T-helper 1 cell treated with Interleukin-12 subunit alpha and Interleukin-12 subunit beta and Interleukin-4 antibody, amounts not matched to agents 30 μg/mL and 1 μg/mL, for 36 hours (primary cell): ENCODE measurements around the gene TNFAIP3.

ENCODE experiments used
- H3K27ac Mint-ChIP-seq: one replicate; pipeline ENCODE4 v1.8.0; 2021; ENCODE audit warnings: mild to moderate bottlenecking, mixed read lengths
- H3K27me3 Mint-ChIP-seq: one replicate; pipeline ENCODE4 v1.8.0; 2021; ENCODE audit warnings: low read depth, mixed read lengths
- H3K36me3 Mint-ChIP-seq: one replicate; pipeline ENCODE4 v1.8.0; 2021; ENCODE audit warnings: low read depth, mixed read lengths
- H3K4me1 Mint-ChIP-seq: one replicate; pipeline ENCODE4 v1.8.0; 2021; ENCODE audit warnings: low read depth, mixed read lengths
- H3K4me3 Mint-ChIP-seq: one replicate; pipeline ENCODE4 v1.8.0; 2021; ENCODE audit warnings: mild to moderate bottlenecking, moderate library complexity, mixed read lengths
- H3K9me3 Mint-ChIP-seq: one replicate; pipeline ENCODE4 v1.8.0; 2021; ENCODE audit warnings: mixed read lengths

Gene TNFAIP3

DNA sequence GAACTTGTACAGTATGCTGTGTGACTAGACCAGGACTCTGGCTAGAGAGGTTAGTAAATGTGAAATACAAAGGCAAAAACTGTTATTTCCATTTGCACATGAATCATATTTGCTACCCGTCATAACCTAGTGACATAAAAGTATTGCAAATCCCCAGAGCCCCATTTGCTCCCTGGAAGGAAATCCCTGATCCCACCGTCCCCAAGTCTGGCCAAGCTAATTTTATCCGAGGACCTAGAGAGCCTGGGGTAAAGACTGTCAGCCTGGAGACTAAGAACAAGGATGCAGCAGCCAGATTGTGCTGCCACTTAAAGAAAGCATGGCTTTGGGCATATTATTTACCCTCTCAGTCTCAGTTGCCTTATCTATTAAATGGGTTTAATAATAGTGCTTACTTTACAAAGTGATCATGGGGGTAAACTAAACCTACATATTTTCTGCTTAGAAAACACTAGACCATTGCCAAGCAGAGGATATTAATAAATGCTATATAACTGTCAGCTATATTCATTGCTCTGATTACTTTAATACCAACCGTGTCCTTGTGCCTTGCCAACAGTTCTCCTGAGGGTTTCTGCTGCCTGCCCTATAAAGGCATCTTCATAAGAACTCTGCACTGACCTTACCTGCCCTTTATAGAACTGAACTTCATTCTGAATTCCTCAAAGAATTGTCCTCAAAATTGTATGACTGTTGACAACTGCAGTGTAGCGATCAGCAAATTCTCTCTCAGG, 16.9 kb upstream of the TNFAIP3 start:
- no peak overlapping the region for H3K4me3 Mint-ChIP-seq
- no peaks in the 10 kb centered on the region for H3K27me3 Mint-ChIP-seq
- H3K27ac Mint-ChIP-seq: no peak overlapping the region
- peaks cover 4% of the 10 kb centered on the region for H3K36me3 Mint-ChIP-seq
- no peaks in the 10 kb centered on the region for H3K9me3 Mint-ChIP-seq
- peaks cover 4% of the 10 kb centered on the region for H3K4me1 Mint-ChIP-seq

DNA sequence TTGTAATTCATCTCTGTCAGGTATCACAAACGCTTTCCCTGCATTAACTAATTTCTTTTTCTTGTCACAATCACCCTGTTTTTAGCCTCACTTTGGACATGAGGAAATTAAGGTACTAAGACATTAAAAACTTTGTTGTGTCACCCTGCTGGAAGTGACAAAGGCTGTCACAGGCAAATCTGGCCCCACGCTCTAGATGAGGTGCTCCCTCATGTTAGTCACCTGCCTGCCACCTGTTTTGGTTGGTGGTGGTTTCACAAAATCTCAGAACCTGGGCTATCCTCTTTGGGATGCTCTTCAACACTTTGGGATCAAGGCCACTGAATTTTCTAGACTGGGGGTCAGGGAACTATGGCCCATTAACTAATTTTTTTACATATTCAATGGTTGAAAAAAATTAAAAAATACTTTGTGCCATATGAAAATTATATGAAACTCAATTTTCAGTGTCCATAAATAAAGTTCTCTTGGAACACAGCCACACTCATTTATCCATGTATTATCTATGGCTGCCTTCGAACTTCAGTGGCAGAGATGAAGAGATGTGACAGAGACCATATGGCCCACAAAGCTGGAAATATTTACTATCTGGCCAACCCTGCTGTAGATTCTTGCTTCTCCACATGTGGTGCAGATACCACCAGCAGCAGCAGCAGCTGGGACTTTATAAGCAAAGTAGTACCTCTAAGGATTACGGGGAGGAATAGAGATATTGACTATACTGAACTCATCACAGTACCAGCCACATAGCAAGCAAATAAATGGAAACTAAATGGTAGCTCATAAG, 16.1 kb upstream of the TNFAIP3 start:
- no peak overlapping the region for H3K4me3 Mint-ChIP-seq
- no peaks in the 10 kb centered on the region for H3K9me3 Mint-ChIP-seq
- no peak overlapping the region for H3K27ac Mint-ChIP-seq
- no peaks in the 10 kb centered on the region for H3K27me3 Mint-ChIP-seq
- peaks cover 4% of the 10 kb centered on the region for H3K4me1 Mint-ChIP-seq
- H3K36me3 Mint-ChIP-seq: peaks cover 11% of the 10 kb centered on the region

DNA sequence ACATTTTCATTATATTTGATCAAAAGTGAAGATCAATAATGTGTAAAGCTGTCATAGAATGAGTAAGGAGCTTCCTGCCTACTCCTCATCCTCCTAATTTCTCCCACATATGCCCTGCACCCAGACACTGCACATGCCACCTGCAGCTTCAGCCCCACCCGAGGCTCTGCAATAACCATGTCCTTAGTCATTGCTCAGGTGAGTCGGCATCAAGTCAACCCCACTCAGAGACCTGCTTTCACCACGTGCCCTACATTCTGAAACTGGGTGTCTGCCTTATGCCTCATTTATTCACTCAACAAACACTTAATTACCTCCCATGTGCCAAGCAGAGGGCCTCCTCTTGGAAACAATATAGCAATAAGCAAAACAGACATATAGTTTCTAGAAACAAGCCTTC, 15.4 kb upstream of the TNFAIP3 start:
- peaks cover 11% of the 10 kb centered on the region for H3K36me3 Mint-ChIP-seq
- no peak overlapping the region for H3K27ac Mint-ChIP-seq
- H3K9me3 Mint-ChIP-seq: no peaks in the 10 kb centered on the region
- no peak overlapping the region for H3K4me3 Mint-ChIP-seq
- peaks cover 4% of the 10 kb centered on the region for H3K4me1 Mint-ChIP-seq
- H3K27me3 Mint-ChIP-seq: no peaks in the 10 kb centered on the region

DNA sequence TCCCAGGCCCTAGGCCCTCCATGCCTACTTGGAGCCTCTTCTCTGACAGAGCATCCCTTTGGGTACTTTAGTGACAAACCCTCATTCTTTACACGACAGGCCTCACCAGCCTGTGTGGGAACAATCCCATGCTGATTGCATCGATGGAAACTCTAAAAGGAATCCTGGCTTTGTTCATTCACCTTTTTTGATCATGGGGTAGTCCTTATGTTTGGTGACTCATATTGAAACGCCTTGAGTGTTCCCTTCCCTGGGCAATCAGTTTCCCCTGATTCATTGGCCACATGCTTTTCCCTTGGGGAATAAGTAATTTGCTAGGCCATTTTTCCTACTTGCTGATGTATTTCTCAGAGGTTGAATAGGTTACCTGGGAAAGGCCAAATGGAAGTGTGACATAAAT, 14.7 kb upstream of the TNFAIP3 start:
- Mint-ChIP-seq H3K9me3 (no peaks in the 10 kb centered on the region), H3K36me3 (peaks cover 12% of the 10 kb centered on the region), H3K27ac (no peak overlapping the region), H3K4me1 (peaks cover 4% of the 10 kb centered on the region), H3K27me3 (no peaks in the 10 kb centered on the region), H3K4me3 (no peak overlapping the region)

DNA sequence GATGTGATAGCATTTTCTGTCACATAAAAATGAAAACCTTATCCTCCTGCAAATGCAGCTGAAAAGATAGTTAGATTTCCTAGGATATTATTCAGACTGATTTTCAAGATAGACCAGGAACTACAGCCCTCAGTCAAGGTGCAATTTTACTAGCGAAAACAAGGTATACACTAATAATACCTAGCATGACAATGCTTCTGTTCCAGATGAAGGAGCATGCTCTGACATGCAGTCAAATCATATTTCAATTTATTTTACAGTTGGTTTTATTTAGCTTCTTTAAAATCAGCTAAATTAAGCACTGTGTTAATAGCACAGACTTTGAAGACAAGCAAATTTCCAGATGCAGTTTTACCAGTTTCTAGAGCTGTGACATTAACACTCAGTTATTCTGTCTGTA, 14.2 kb upstream of the TNFAIP3 start:
- peaks cover 8% of the 10 kb centered on the region for H3K4me1 Mint-ChIP-seq
- H3K27me3 Mint-ChIP-seq: no peaks in the 10 kb centered on the region

DNA sequence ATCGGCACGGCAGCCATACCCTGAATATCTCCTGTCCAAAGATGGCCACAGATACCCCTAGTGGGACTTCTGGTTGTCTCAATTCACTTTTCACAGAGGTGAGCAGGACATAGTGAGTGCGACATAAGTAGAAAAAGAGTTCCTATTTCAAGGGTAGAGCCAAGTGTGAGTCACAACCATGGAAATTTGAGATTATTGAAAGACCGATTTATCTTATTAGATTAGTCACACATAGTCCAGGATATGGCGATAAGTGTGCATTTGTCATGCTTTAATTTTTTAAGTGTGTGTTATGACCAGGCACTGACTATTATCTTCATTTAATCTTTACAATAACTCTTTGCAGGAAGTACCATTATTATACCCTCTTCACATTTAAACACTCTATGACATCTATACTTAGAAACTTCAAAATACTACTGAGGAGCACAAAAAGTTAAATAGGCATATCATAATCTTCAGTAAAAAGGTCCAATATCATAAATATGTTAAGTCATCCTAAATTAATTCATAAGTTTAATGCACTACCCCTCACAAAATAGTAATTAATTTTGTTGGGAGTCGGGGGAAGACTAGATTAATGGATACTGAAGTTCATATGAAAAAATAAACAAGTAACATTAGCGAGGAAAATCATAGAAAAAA, 13.4 kb upstream of the TNFAIP3 start:
- Mint-ChIP-seq H3K36me3 (peaks cover 20% of the 10 kb centered on the region), H3K4me3 (no peak overlapping the region), H3K27me3 (no peaks in the 10 kb centered on the region), H3K9me3 (no peaks in the 10 kb centered on the region), H3K27ac (no peak overlapping the region), H3K4me1 (peaks cover 8% of the 10 kb centered on the region)

More for the DNA sequence above, 14.2 kb upstream of the TNFAIP3 start:
- H3K9me3 Mint-ChIP-seq: no peaks in the 10 kb centered on the region
- H3K36me3 Mint-ChIP-seq: peaks cover 16% of the 10 kb centered on the region
- no peak overlapping the region for H3K27ac Mint-ChIP-seq
- no peak overlapping the region for H3K4me3 Mint-ChIP-seq

DNA sequence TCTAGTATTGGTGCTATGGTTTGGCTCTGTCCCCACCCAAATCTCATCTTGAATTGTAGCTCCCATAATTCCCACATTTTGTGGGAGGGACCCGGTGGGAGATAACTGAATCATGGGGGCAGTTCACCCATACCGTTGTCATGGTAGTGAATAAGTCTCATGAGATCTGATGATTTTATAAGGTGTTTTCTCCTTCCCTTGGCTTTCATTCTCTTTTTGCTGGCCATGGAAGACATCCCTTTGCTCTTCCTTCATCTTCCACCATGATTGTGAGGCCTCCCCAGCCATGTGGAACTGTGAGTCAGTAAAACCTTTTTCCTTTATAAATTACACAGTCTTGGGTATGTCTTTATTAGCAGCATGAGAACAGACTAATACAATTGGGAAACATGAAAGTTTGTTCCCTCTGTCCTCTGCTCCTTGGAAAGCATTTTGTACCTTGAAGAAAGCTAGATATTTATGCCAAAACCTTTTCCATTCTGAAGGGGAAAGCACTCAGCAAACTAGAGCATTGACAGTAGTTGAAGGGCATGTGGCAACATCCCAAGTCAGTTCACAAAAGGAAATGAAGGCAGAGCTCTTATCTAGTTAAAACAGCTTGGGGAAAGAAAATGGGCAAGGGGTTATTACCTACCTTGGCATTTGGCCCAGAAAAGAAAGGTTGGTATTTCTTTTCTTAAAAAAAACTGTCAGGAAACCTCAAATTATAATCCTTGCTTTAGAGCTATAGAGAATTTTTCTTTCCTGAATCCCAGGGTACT, 10.7 kb upstream of the TNFAIP3 start:
- Mint-ChIP-seq H3K36me3 (peaks cover 24% of the 10 kb centered on the region), H3K4me3 (no peak overlapping the region), H3K27me3 (no peaks in the 10 kb centered on the region), H3K9me3 (no peaks in the 10 kb centered on the region), H3K27ac (no peak overlapping the region), H3K4me1 (peaks cover 10% of the 10 kb centered on the region)

DNA sequence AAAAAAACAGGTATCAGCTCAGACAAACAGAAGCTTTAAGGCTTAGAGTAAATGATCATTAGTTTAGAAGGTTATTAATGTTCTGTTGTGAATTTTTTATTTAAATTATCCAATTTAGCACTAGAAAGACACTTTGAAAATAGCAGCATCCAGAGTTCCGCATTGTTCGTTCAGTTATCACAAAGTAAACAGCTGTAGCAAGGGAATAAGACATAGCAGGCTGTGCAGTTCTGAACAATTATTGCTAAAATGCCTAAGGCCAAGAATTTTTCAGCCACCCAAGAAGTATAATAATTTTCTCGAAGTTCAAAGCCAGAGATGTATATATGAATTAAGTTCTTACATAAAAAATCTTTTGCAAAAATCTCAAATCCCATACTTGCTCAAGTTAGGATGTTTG, 8.0 kb upstream of the TNFAIP3 start:
- Mint-ChIP-seq H3K27me3 (no peaks in the 10 kb centered on the region), H3K36me3 (peaks cover 27% of the 10 kb centered on the region), H3K27ac (no peak overlapping the region), H3K9me3 (no peaks in the 10 kb centered on the region), H3K4me1 (peaks cover 14% of the 10 kb centered on the region), H3K4me3 (no peak overlapping the region)

DNA sequence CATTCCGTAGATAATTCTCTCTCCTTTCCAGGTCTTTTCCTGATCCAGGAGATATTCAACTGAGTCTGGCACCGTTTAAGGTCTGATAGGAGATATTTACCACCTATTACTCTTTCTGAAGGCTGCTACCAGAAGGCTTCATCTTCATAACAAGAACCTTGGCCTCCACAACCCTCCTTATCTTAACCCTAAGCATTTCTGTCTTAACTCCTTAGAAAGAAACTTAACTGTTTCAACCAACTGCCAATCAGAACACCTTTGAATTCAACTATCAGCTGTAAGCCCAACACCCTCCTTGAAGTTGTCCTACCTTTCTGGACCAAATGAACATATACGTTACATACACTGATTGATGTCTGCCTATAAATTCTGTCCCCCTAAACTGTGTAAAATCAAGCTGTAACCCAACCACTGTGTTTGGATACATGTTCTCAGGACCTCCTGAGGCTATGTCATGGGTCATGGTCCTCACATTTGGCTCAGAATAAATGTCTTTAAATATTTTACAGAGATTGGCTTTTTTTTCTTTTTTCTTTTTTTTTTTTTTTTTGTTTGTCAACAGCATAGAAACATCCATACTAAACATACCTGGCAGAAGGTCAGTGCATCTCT, 6.6 kb upstream of the TNFAIP3 start:
- peaks cover 25% of the 10 kb centered on the region for H3K36me3 Mint-ChIP-seq
- no peak overlapping the region for H3K4me3 Mint-ChIP-seq
- H3K27me3 Mint-ChIP-seq: no peaks in the 10 kb centered on the region
- H3K9me3 Mint-ChIP-seq: no peaks in the 10 kb centered on the region
- peaks cover 16% of the 10 kb centered on the region for H3K4me1 Mint-ChIP-seq
- H3K27ac Mint-ChIP-seq: no peak overlapping the region

DNA sequence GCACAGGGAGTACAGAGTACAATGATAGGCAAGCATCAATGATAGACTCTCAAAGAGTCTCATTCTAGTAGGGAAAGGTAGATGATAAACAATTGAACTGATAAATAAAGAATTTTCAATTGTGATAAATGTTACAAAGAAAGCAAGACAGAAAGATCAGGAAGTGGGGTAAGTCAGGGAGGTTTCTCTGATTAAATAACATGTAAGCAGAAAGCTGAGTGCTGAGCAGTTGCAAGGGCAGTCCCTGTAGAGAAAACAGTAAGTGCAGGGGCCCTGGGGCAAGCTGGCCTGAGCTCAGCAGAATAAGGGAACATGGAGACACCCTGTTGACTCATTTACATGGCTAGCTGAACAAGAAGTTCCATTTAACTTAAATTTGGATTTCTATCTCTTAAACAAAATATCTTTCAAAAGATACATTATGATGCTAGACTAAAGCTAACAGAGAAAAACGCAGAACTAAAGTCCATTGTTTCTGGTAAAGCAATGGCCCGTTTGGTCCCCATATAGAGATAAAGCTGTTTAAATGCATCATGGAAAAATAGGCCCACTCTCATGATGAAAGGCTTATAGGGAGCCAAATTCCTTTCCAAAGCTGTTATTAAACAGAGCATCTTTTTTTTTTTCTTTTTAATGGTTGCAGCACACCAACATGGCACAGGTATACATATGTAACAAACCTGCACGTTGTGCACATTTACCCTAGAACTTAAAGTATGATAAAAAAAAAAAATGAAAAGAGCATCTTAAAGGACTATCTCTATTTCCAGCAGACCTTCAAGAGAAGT, 5.3 kb upstream of the TNFAIP3 start:
- H3K36me3 Mint-ChIP-seq: peaks cover 21% of the 10 kb centered on the region
- H3K27me3 Mint-ChIP-seq: no peaks in the 10 kb centered on the region
- H3K4me3 Mint-ChIP-seq: no peak overlapping the region
- no peak overlapping the region for H3K27ac Mint-ChIP-seq
- H3K9me3 Mint-ChIP-seq: no peaks in the 10 kb centered on the region
- H3K4me1 Mint-ChIP-seq: peaks cover 25% of the 10 kb centered on the region

DNA sequence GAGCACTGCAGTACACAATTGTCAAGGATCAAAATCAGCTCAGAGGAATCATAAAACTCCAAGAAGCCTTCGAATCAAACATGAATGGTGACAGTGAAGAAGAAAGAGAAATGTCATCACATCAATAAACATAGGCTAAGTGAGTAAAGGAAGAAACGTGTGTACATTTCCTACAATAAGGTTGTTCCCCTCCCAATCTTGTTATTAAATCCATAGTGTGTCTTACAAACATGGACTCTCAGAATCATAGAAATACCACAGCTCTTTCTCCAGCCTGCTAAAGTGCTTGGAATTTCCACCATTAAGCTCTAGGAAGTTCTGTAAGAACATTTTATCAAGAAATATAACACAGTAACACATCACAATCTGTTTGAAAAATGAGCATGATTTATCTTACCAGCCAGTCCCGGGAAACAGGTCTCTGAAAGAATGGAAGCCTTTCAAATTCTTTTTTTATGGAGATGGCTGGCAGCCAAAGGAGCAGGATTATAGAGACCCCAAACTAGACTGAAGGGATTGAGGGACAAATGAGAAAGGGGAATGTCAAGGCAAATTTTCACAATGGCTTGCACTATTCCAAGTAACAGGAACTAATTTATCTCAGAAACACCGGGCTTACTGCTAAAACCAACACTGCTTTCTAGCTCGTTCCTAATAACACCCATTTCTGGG, 4.5 kb upstream of the TNFAIP3 start:
- Mint-ChIP-seq H3K27ac (no peak overlapping the region), H3K27me3 (no peaks in the 10 kb centered on the region), H3K36me3 (peaks cover 18% of the 10 kb centered on the region), H3K4me1 (peaks cover 23% of the 10 kb centered on the region), H3K9me3 (no peaks in the 10 kb centered on the region), H3K4me3 (no peak overlapping the region)

DNA sequence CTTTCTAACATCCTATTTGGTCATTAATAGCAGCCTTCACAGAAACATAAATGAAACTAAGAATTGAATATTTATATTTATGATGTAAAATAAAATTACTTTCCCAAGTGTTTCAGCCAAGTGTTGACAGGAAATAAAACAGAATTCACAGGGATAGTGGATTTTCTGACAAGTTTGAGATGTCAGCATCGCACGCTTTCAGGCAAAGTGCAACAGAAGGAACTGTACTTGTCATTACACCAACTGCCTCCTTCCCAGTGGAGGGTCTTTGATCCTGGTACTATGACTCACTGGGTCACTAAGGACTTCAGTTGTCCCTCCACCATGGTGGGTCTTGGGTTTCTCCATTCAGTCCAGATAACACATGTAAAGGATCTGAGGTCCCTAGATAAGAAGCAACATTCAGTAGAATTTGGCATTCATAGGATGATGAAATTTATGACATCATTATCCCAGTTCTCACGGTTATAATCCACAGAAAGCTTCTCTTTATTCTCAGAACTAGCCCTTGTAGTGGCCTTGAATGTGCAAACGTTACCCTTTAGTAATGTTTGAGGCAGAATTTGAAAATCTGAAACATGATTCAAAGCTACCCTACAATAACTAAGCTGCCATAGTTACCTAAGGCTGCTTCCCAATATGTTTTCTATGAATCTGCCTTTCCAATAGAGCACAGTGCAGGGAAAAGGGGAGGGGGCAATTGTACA, 3.8 kb upstream of the TNFAIP3 start:
- H3K36me3 Mint-ChIP-seq: peaks cover 15% of the 10 kb centered on the region
- H3K4me3 Mint-ChIP-seq: no peak overlapping the region
- H3K27me3 Mint-ChIP-seq: no peaks in the 10 kb centered on the region
- peaks cover 22% of the 10 kb centered on the region for H3K4me1 Mint-ChIP-seq
- no peaks in the 10 kb centered on the region for H3K9me3 Mint-ChIP-seq
- H3K27ac Mint-ChIP-seq: no peak overlapping the region
